Thyroid gland (tissue), 4 donors: Measurements from ENCODE around the gene ARHGEF6. TPM values are rescaled to one million over a fixed set of nuclear protein-coding genes. Genes with fewer than 3 reads are reported as not detected.
"Not testable (repeated sequence)": the region's sequence is repeated elsewhere in the genome, so short reads cannot be mapped to it uniquely, and the experiment has no call there.

Experiments
- DNase-seq, 2 donors: peaks; one replicate each; pipeline ENCODE4 v3.0.0-alpha.2; 2019
- H3K27ac ChIP-seq, 3 donors: fragments of 200-600 bp; sonication (generic); 1 replicate in 2 of 3; 2 replicates in 1 of 3; pipeline ENCODE4 v1.5.1; 2016 to 2019; ENCODE audit warnings: mild to moderate bottlenecking in 1 of 3, moderate library complexity in 1 of 3
- H3K27me3 ChIP-seq: fragments of 200-600 bp; sonication (generic); one replicate; pipeline ENCODE4 v1.5.1; 2019
- H3K36me3 ChIP-seq, 2 donors: fragments of 200-600 bp; sonication (generic); one replicate each; pipeline ENCODE4 v1.5.1; 2016 to 2019
- H3K4me1 ChIP-seq, 2 donors: fragments of 200-600 bp; sonication (generic); one replicate each; pipeline ENCODE4 v1.5.1; 2017 to 2019
- H3K4me3 ChIP-seq, 3 donors: fragments of 200-600 bp; sonication (generic); replicated peaks in 1 of 3; 1 replicate in 2 of 3; 2 replicates in 1 of 3; pipeline ENCODE4 v1.5.1; 2016; ENCODE audit warnings: mild to moderate bottlenecking in 1 of 3
- H3K9me3 ChIP-seq: fragments of 200-600 bp; sonication (generic); one replicate; pipeline ENCODE4 v1.5.1; 2017
- CTCF ChIP-seq, 6 experiments: fragments of 200-600 bp in 3 of 6; fragments of 450-650 bp in 3 of 6; sonication (generic) in 3 of 6; IDR thresholded peaks; one replicate each; pipeline ENCODE4 v1.5.1; 2016 to 2019; ENCODE audit warnings: antibody characterized with exemption in 6 of 6, mild to moderate bottlenecking in 2 of 6, inconsistent platforms in 1 of 6, moderate library complexity in 1 of 6
- POLR2A ChIP-seq, 2 donors: fragments of 450-650 bp; IDR thresholded peaks; one replicate each; pipeline ENCODE4 v1.6.1; 2017; ENCODE audit warnings: antibody characterized with exemption in 2 of 2, mild to moderate bottlenecking in 2 of 2, moderate library complexity in 1 of 2
- WGBS, 2 donors: methylation state at CpG; one replicate each; pipeline ENCODE4 v1.1.5; 2017; 5-methylcytosine and 5-hydroxymethylcytosine counted together
- intact Hi-C: fragments of 100-400 bp; cut with DNase I; formaldehyde crosslinking; loops from one replicate; pipeline ENCODE4 v1.15.1; 2023
- total RNA-seq, 4 donors: library from RNA; depleted of rRNA; stranded (reverse); fragments of >200 nt; gene quantifications; one replicate each; pipeline ENCODE4 v1.2.3, GENCODE V29; 2016

ARHGEF6 gene
- total RNA-seq, 4 donors from 2014 or later: 3.5 to 12.0 (median 6.4) TPM

DNA sequence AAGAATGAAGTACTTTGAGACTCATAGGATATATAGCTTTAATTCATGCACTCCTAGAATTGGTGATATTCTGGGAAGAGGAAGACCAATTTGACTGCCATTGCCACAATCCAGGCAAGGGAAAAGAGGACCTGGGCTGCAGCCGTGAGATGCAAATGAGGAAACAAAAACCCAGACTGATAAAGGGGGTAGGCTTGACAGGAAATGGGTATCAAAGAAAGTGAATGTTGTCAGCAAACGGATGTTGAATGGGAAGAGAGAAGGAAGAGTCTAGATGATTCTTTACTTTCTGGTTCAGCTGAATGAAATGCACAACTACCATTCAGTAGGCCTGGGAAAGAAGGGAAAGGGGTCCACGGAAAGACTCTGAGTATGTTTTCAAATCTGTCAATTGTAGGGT, 17.1 kb upstream of the ARHGEF6 start:
- Histone ChIP-seq H3K4me3 (no peak overlapping the region), H3K4me1 (no peaks in the 10 kb centered on the region), H3K36me3 (no peaks in the 10 kb centered on the region), H3K27ac (no peak overlapping the region), H3K9me3 (no peaks in the 10 kb centered on the region), H3K27me3 (no peaks in the 10 kb centered on the region)
- 63 to 68% methylated on average over 3 of the region's 3 CpGs for WGBS, 2 donors
- no peak for DNase-seq
- intact Hi-C loops: no loop called here
- TF ChIP-seq CTCF (IDR thresholded peaks at IDR 0.05) (no peak), POLR2A (IDR thresholded peaks at IDR 0.05) (no peak)

DNA sequence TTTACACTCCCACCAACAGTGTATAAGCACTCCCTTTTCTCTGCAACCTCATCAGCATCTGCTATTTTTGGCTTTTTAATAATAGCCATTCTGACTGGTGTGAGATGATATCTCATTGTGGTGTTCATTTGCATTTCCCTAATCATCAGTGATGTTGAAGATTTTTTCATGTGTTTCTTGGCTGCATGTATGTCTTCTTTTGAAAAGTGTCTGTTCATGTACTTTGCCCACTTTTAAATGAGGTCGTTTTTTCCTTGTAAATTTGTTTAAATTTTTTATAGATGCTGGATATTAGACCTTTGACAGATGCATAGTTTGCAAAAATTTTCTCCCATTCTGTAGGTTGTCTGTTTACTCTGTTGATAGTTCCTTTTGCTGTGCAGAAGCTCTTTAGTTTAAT, 14.4 kb upstream of the ARHGEF6 start:
- H3K4me1 ChIP-seq, H3K27ac ChIP-seq, H3K36me3 ChIP-seq, H3K4me3 ChIP-seq, H3K27me3 ChIP-seq, intact Hi-C loops, DNase-seq, H3K9me3 ChIP-seq: not testable (repeated sequence)
- WGBS, 2 donors: 86 to 95% methylated on average over 1 of the region's 1 CpG

DNA sequence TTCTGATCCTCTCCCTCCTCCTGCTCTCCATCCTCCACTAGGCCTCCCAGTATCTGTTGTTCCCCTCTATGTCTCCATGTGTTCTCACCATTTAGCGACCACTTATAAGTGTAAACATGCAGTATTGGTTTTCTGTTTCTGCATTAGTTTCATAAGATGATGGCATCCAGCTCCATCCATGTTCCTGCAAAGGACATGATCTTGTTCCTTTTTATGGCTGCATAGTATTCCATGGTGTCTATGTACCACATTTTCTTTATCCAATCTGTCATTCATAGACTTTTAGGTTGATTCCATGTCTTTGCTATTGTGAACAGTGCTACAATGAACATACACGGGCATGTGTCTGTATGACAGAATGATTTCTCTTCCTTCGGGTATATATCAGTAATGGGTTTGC, 13.9 kb upstream of the ARHGEF6 start:
- intact Hi-C loops, DNase-seq: not testable (repeated sequence)

GRCh38 chrX:136794080-136794479, 13.3 kb upstream of the ARHGEF6 start:
- no peak overlapping the region for H3K27ac ChIP-seq
- no peaks in the 10 kb centered on the region for H3K9me3 ChIP-seq
- no peak for DNase-seq
- H3K27me3 ChIP-seq: no peaks in the 10 kb centered on the region
- H3K4me3 ChIP-seq: no peak overlapping the region
- intact Hi-C loops: no loop called here
- 33 to 45% methylated on average over 1 of the region's 1 CpG for WGBS, 2 donors
- no peaks in the 10 kb centered on the region for H3K4me1 ChIP-seq
- H3K36me3 ChIP-seq: no peaks in the 10 kb centered on the region
- TF ChIP-seq CTCF (IDR thresholded peaks at IDR 0.05) (no peak), POLR2A (IDR thresholded peaks at IDR 0.05) (no peak)

More for the DNA sequence above, 13.9 kb upstream of the ARHGEF6 start:
- H3K27me3 ChIP-seq, H3K36me3 ChIP-seq, H3K27ac ChIP-seq, H3K9me3 ChIP-seq, H3K4me3 ChIP-seq, H3K4me1 ChIP-seq: not testable (repeated sequence)
- 98% methylated on average over 3 of the region's 3 CpGs for WGBS, 2 donors

GRCh38 chrX:136789856-136790255, 9.1 kb upstream of the ARHGEF6 start:
- DNase-seq: no peak
- TF ChIP-seq CTCF (IDR thresholded peaks at IDR 0.05) (no peak), POLR2A (IDR thresholded peaks at IDR 0.05) (no peak)
- Histone ChIP-seq H3K9me3 (no peaks in the 10 kb centered on the region), H3K36me3 (no peaks in the 10 kb centered on the region), H3K4me3 (no peak overlapping the region), H3K27ac (no peak overlapping the region), H3K27me3 (no peaks in the 10 kb centered on the region), H3K4me1 (no peaks in the 10 kb centered on the region)
- whole genome bisulfite sequencing, 2 donors: 40 to 44% methylated on average over 4 of the region's 4 CpGs
- intact Hi-C loops: no loop called here

DNA sequence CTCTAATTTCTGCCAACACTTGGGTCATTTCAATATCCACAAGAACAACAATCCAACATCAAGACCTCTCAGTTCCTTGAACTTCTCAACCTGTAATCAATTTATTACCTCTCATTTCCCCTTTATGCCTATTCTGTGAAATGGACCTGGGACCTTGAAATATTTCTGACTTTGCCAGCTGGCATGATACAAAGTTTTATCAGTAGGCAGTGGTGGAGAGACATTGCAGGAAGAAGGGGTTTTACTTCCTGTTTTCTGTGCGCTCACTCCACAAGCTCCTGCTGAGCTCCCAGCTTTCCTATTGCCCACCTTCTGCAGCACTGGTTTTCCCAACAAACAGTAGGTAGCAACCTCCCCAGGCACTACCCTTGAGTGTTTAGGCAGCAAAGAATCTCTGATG, 3.5 kb upstream of the ARHGEF6 start:
- 67 to 87% methylated on average over 1 of the region's 1 CpG for WGBS, 2 donors
- no peaks in the 10 kb centered on the region for H3K27me3 ChIP-seq
- H3K27ac ChIP-seq: no peak overlapping the region
- intact Hi-C loops: no loop called here
- H3K4me3 ChIP-seq: no peak overlapping the region
- H3K9me3 ChIP-seq: no peaks in the 10 kb centered on the region
- no peaks in the 10 kb centered on the region for H3K4me1 ChIP-seq
- DNase-seq: no peak
- H3K36me3 ChIP-seq: no peaks in the 10 kb centered on the region
- TF ChIP-seq POLR2A (IDR thresholded peaks at IDR 0.05) (no peak), CTCF (IDR thresholded peaks at IDR 0.05) (no peak)
